Hepatocyte (in vitro differentiated cells): ENCODE results near the gene VAMP1. TPM values are rescaled to one million over a fixed set of nuclear protein-coding genes. Genes with fewer than 3 reads are reported as not detected.

ENCODE experiments used
- DNase-seq: peaks from one replicate; pipeline ENCODE4 v3.0.0-alpha.2; 2016; ENCODE audit warnings: low spot score
- H2AFZ ChIP-seq: fragments of 200-600 bp; sonication (generic); 2 replicates; pipeline ENCODE4 v1.6.0; 2016; ENCODE audit warnings: antibody characterized with exemption, mild to moderate bottlenecking
- H3K27ac ChIP-seq: fragments of 200-600 bp; sonication (generic); 2 replicates; pipeline ENCODE4 v1.5.1; 2016; ENCODE audit warnings: mild to moderate bottlenecking
- H3K27me3 ChIP-seq: fragments of 200-600 bp; sonication (generic); 2 replicates; pipeline ENCODE4 v1.6.1; 2016
- H3K36me3 ChIP-seq: fragments of 200-600 bp; sonication (generic); replicated peaks from 2 replicates; pipeline ENCODE4 v1.5.1; 2016; ENCODE audit warnings: low read depth; ENCODE audit not compliant: insufficient read depth
- H3K4me1 ChIP-seq: fragments of 200-600 bp; sonication (generic); 2 replicates; pipeline ENCODE4 v1.5.1; 2016; ENCODE audit warnings: mild to moderate bottlenecking, moderate library complexity; ENCODE audit not compliant: insufficient read depth
- H3K4me2 ChIP-seq: fragments of 200-600 bp; sonication (generic); 2 replicates; pipeline ENCODE4 v1.6.0; 2016
- H3K4me3 ChIP-seq: fragments of 200-600 bp; sonication (generic); 2 replicates; pipeline ENCODE4 v1.5.1; 2016; ENCODE audit warnings: mild to moderate bottlenecking
- H3K79me2 ChIP-seq: fragments of 200-600 bp; sonication (generic); 2 replicates; pipeline ENCODE4 v1.6.0; 2017; ENCODE audit warnings: mild to moderate bottlenecking
- H3K9me2 ChIP-seq: fragments of 200-600 bp; sonication (generic); replicated peaks from 2 replicates; pipeline ENCODE4 v1.6.0; 2017; ENCODE audit warnings: mild to moderate bottlenecking; ENCODE audit not compliant: insufficient read depth
- H3K9me3 ChIP-seq: fragments of 200-600 bp; sonication (generic); 2 replicates; pipeline ENCODE4 v1.5.1; 2016; ENCODE audit warnings: low read depth, mild to moderate bottlenecking
- H4K20me1 ChIP-seq: fragments of 200-600 bp; sonication (generic); 2 replicates; pipeline ENCODE4 v1.6.0; 2016; ENCODE audit warnings: mild to moderate bottlenecking; ENCODE audit not compliant: insufficient read depth, poor library complexity, severe bottlenecking
- CTCF ChIP-seq: fragments of 200-600 bp; sonication (generic); IDR thresholded peaks from 2 replicates; pipeline ENCODE4 v1.5.1; 2016; ENCODE audit warnings: antibody characterized with exemption, mild to moderate bottlenecking; ENCODE audit not compliant: poor library complexity
- EZH2 ChIP-seq: fragments of 200-600 bp; sonication (generic); IDR thresholded peaks from 2 replicates; pipeline ENCODE4 v1.6.1; 2016; ENCODE audit warnings: antibody characterized with exemption, mild to moderate bottlenecking, borderline replicate concordance
- EZH2phosphoT487 ChIP-seq: fragments of 200-600 bp; sonication (generic); IDR thresholded peaks from one replicate; pipeline ENCODE4 v1.6.1; 2018; ENCODE audit warnings: antibody characterized with exemption, mild to moderate bottlenecking, low read depth, moderate library complexity; ENCODE audit not compliant: unreplicated experiment, severe bottlenecking
- WGBS: methylation state at CpG from one replicate; pipeline ENCODE4 v1.1.6; 2016; ENCODE audit warnings: low lambda C conversion rate; ENCODE audit errors: missing lambda C conversion rate; 5-methylcytosine and 5-hydroxymethylcytosine counted together
- polyA plus RNA-seq: library from polyadenylated mRNA; unstranded; fragments of >200 nt; fragmentation: Nextera tagmentation; extraction: Ambion mirVana; gene quantifications from 2 replicates; pipeline ENCODE4 v1.2.1, GENCODE V29; 2016
- total RNA-seq: library from RNA; depleted of rRNA; stranded (reverse); fragments of >200 nt; gene quantifications from 2 replicates; pipeline ENCODE4 v1.2.3, GENCODE V29; 2014

VAMP1 gene
- total and polyA plus RNA-seq, 2 experiments from 2014 or later: 5.0 to 5.9 TPM

GRCh38 chr12:6437586-6437985 lies 32.9 kb downstream of the VAMP1 start:
- H3K4me3 ChIP-seq: no peak overlapping the region
- H3K27me3 ChIP-seq: no peaks in the 10 kb centered on the region
- H3K27ac ChIP-seq: no peak overlapping the region
- DNase-seq: no peak
- no peak overlapping the region for H3K4me2 ChIP-seq
- H3K36me3 ChIP-seq: no peaks in the 10 kb centered on the region
- no peaks in the 10 kb centered on the region for H3K4me1 ChIP-seq
- TF ChIP-seq EZH2: no peak
- no peak for TF ChIP-seq CTCF
- TF ChIP-seq EZH2phosphoT487: no peak
- H2AFZ ChIP-seq: no peak overlapping the region
- no peaks in the 10 kb centered on the region for H3K79me2 ChIP-seq
- 96% methylated on average over 3 of the region's 3 CpGs for WGBS
- H3K9me3 ChIP-seq: no peaks in the 10 kb centered on the region
- H3K9me2 ChIP-seq: no peaks in the 10 kb centered on the region
- no peaks in the 10 kb centered on the region for H4K20me1 ChIP-seq

GRCh38 chr12:6435961-6436715 lies 34.3 kb downstream of the VAMP1 start:
- Histone ChIP-seq H3K79me2 (no peaks in the 10 kb centered on the region), H3K4me1 (no peaks in the 10 kb centered on the region), H3K27me3 (no peaks in the 10 kb centered on the region), H3K4me3 (no peak overlapping the region), H3K36me3 (no peaks in the 10 kb centered on the region), H4K20me1 (no peaks in the 10 kb centered on the region), H3K9me3 (no peaks in the 10 kb centered on the region), H2AFZ (no peak overlapping the region), H3K9me2 (no peaks in the 10 kb centered on the region), H3K27ac (no peak overlapping the region), H3K4me2 (no peak overlapping the region)
- 87% methylated on average over 13 of the region's 13 CpGs for WGBS
- no peak for DNase-seq
- no peak for TF ChIP-seq EZH2phosphoT487
- no peak for TF ChIP-seq EZH2
- no peak for TF ChIP-seq CTCF

- no peak for DNase-seq
Measured at GRCh38 chr12:6434205-6435140, 36.0 kb downstream of the VAMP1 start.

More at GRCh38 chr12:6434205-6435140, 36.0 kb downstream of the VAMP1 start:
- Histone ChIP-seq H3K9me2 (no peaks in the 10 kb centered on the region), H3K27me3 (no peaks in the 10 kb centered on the region), H3K27ac (no peak overlapping the region), H4K20me1 (no peaks in the 10 kb centered on the region), H3K4me3 (no peak overlapping the region), H3K36me3 (no peaks in the 10 kb centered on the region), H3K9me3 (no peaks in the 10 kb centered on the region), H3K4me2 (no peak overlapping the region), H3K4me1 (no peaks in the 10 kb centered on the region), H3K79me2 (no peaks in the 10 kb centered on the region), H2AFZ (no peak overlapping the region)
- TF ChIP-seq EZH2 (no peak), CTCF (no peak), EZH2phosphoT487 (no peak)
- WGBS: 81% methylated on average over 17 of the region's 17 CpGs
